ENCODE data around the gene MAN1C1. TPM values are rescaled to one million over a fixed set of nuclear protein-coding genes. Genes with fewer than 3 reads are reported as not detected.
A peak's percentile ranks its signal among the peaks of the same experiment; 100 is the strongest.

MAN1C1 gene
- total RNA-seq, 2 donors from 2014 or later: 2.7 to 4.3 TPM

DNA sequence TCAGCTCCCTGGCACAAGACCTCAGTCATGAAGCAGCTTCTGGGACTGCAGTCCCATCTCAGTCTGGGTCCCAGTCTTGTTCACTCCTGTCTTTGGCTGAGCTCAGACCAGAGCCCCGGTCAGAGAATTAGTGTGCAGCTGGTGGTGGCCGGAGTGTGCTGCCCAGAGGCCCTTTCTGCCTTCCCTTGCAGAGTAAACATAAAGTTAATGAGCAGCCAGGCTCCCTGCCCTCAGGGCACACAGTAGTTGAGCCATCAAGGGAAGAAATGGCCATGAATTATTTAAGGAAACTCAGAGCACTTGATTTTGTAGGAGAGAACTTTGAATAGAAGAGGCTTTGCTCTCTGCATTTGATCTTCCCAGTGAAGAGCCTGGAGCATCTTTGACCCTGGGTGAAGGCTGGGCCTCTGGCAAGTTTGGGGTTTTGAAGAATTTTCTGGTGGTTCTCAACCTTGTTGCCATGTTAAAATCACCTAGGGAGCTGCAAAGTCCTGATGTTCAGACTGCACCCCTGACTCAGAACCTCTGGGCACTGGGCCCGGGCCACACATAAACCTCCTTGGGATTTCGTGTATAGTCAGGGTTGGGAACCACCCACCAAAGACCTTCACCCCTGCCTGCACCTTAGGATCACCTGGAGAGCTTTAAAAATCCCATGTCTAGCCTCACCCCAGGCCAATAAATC is 157.0 kb downstream of the MAN1C1 start:
- Histone ChIP-seq H3K9me3 (no peaks in the 10 kb centered on the region), H3K4me3 (no peak overlapping the region), H3K4me1 (peaks cover 16% of the 10 kb centered on the region), H3K36me3 (no peaks in the 10 kb centered on the region), H3K9ac (ENCODE audit: low read depth in 2 of 2, low read length in 2 of 2) (peak overlapping the region in 1 of 2 donors; percentile 46), H3K27ac (no peak overlapping the region), H3K27me3 (no peaks in the 10 kb centered on the region)
- DNase-seq: peak; percentile 73
- intact Hi-C loops (cut with DNase I): no loop called here
- TF ChIP-seq, protein P1, sequence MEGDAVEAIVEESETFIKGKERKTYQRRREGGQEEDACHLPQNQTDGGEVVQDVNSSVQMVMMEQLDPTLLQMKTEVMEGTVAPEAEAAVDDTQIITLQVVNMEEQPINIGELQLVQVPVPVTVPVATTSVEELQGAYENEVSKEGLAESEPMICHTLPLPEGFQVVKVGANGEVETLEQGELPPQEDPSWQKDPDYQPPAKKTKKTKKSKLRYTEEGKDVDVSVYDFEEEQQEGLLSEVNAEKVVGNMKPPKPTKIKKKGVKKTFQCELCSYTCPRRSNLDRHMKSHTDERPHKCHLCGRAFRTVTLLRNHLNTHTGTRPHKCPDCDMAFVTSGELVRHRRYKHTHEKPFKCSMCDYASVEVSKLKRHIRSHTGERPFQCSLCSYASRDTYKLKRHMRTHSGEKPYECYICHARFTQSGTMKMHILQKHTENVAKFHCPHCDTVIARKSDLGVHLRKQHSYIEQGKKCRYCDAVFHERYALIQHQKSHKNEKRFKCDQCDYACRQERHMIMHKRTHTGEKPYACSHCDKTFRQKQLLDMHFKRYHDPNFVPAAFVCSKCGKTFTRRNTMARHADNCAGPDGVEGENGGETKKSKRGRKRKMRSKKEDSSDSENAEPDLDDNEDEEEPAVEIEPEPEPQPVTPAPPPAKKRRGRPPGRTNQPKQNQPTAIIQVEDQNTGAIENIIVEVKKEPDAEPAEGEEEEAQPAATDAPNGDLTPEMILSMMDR (IDR thresholded peaks at IDR 0.05): no peak

DNA sequence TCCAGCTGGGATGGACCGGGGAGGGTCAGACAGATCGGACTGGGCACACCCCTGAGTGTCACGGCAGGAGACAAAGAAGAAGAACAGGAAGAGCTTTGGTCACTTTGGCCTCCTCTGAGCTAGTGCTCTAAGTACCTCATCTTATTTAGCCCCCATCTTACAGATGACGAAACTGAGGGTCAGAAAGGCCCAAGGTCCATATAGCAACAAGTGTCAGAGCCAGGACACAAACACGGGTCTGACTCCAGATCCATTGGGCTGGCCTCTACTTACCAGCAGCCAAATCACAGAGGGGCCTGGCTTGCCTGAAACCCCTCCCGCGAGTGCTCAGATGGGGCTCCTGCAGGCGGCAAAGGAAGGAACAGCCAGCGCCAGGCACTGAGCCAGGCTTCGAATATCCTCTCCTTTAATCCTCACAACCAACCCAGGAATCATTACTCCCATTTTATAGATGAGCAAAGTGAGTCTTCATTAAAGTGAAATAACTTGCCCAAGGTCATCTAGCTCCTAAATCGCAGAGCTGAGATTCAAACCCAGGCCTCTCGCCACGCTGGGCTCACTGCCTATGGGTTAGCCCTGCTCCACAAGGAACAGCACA is 157.7 kb downstream of the MAN1C1 start:
- no peaks in the 10 kb centered on the region for H3K36me3 ChIP-seq
- no peak overlapping the region for H3K27ac ChIP-seq
- peaks cover 16% of the 10 kb centered on the region for H3K4me1 ChIP-seq
- peak overlapping the region in 1 of 2 donors; percentile 46 for H3K9ac ChIP-seq (ENCODE audit: low read depth in 2 of 2, low read length in 2 of 2)
- no peak overlapping the region for H3K4me3 ChIP-seq
- DNase-seq: no peak
- H3K27me3 ChIP-seq: no peaks in the 10 kb centered on the region
- TF ChIP-seq, protein P1 (IDR thresholded peaks at IDR 0.05): no peak
- intact Hi-C loops (cut with DNase I): no loop called here
- H3K9me3 ChIP-seq: no peaks in the 10 kb centered on the region

DNA sequence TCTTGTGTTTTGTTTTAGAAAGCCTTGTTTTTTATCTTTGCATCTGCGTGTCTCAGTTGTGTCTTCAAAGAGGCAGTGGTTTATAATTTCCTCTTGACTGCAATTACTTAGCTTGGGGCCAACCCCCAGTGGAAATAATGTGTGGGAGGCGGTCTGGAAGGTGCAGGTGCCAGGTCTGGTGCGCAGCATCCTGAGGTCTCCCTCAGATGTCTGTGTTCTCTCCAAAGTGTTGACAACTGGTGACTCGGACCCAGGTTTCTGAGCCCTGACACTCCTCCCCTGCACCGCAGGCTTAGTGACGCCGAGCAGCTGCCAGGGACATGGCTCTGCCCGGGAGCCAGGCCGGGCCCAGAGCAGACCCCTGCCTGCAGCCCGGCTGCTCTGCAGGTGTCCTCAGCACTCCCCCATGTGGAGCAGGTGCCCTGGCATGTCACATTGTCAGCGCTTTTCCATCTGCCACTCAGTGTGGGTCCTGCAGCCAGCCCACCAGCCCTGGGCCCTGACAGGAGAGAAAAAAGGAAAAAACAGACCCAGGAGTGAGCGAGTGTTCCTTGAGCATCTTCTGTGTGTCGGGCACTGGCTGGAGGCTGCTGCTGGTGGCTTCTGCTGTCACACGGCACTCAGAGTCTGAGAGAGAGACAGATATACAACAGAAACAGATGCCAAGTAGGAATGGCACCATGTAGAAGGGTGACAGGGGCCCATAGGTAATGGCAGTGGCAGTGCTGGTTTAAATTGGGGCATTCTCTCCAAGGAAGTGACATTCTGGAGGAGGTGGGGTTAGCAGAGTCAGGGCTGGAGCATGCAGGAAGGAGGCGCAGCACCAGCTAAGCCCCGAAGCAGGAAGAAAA is 158.6 kb downstream of the MAN1C1 start:
- DNase-seq: no peak
- intact Hi-C loops (cut with DNase I): no loop called here
- Histone ChIP-seq H3K36me3 (no peaks in the 10 kb centered on the region), H3K4me3 (no peak overlapping the region), H3K9me3 (no peaks in the 10 kb centered on the region), H3K27ac (no peak overlapping the region), H3K9ac (ENCODE audit: low read depth in 2 of 2, low read length in 2 of 2) (no peak overlapping the region), H3K27me3 (no peaks in the 10 kb centered on the region), H3K4me1 (peaks cover 16% of the 10 kb centered on the region)
- TF ChIP-seq, protein P1 (IDR thresholded peaks at IDR 0.05): no peak

DNA sequence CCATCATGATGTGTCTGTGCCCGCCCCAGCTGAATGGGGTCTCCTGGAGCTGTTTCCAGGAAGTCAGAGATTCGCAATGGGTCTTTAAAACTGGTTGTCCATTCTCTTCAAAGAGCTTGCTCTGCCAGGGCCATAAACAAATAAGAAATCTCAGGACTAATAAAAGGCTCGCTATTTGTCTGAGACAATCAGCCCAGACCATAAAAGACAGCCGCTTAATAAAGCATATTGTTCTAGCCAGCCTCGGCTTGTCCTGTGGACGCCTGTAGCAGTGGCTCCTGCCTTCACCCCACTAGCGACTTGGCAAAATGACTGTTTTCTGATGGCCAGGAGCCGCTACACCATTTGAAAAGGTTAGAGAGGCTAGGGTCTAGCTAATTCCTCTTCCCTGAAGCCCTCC is 162.8 kb downstream of the MAN1C1 start:
- no peaks in the 10 kb centered on the region for H3K36me3 ChIP-seq
- TF ChIP-seq, protein P1 (IDR thresholded peaks at IDR 0.05): no peak

DNA sequence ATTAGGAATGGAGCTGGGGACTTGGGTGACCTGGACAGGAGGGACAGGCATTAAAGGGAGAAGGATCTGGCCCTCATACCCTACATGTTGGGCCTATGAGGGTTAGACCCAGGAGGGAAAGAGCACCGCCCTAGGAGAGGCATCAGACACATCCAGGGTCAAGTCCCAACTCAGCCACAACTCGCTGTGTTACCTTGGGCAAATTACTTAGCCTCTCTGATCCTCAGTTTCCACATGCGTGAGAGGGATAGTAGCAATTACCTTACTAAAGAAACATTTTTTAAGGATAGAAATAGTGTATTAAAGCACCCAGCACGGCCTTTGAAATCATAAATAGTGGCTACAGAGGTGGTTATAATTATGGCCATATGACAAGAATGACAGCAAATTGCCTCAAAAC is 163.3 kb downstream of the MAN1C1 start:
- intact Hi-C loops (cut with DNase I): no loop called here
- H3K36me3 ChIP-seq: no peaks in the 10 kb centered on the region

More for the DNA sequence above, 162.8 kb downstream of the MAN1C1 start:
- Histone ChIP-seq H3K27ac (no peak overlapping the region), H3K9me3 (no peaks in the 10 kb centered on the region), H3K4me1 (peaks cover under 1% of the 10 kb centered on the region), H3K4me3 (no peak overlapping the region), H3K9ac (ENCODE audit: low read depth in 2 of 2, low read length in 2 of 2) (no peak overlapping the region), H3K27me3 (no peaks in the 10 kb centered on the region)
- no peak for DNase-seq
- intact Hi-C loops (cut with DNase I): no loop called here

More for the DNA sequence above, 163.3 kb downstream of the MAN1C1 start:
- no peak for DNase-seq
- no peak overlapping the region for H3K27ac ChIP-seq
- TF ChIP-seq, protein P1 (IDR thresholded peaks at IDR 0.05): no peak
- H3K4me1 ChIP-seq: no peaks in the 10 kb centered on the region
- H3K27me3 ChIP-seq: no peaks in the 10 kb centered on the region
- no peaks in the 10 kb centered on the region for H3K9me3 ChIP-seq
- no peak overlapping the region for H3K4me3 ChIP-seq
- no peak overlapping the region for H3K9ac ChIP-seq (ENCODE audit: low read depth in 2 of 2, low read length in 2 of 2)
